PFSK-1 (cell line): ENCODE results near the gene GLTP.

Experiments used
- FOXP2 ChIP-seq: optimal IDR thresholded peaks from 2 replicates; pipeline ENCODE3; 2011; ENCODE audit warnings: borderline replicate concordance, control low read depth, inconsistent platforms; ENCODE audit not compliant: insufficient read depth; ENCODE audit errors: extremely low read length, extremely low read depth
- POLR2AphosphoS5 ChIP-seq: IDR thresholded peaks from 2 replicates; pipeline ENCODE4 v1.6.1; 2012; ENCODE audit warnings: low read depth, mild to moderate bottlenecking, control low read depth, low read length, moderate library complexity
- SIN3A ChIP-seq: IDR thresholded peaks from 2 replicates; pipeline ENCODE4 v1.6.1; 2012; ENCODE audit warnings: mild to moderate bottlenecking, low read length, moderate library complexity, borderline replicate concordance; ENCODE audit not compliant: insufficient read depth
- TAF1 ChIP-seq: IDR thresholded peaks from 2 replicates; pipeline ENCODE4 v1.6.1; 2012; ENCODE audit warnings: low read length, control low read depth, borderline replicate concordance; ENCODE audit not compliant: insufficient read depth
- TF ChIP-seq, protein P1 (sequence below), 2 experiments: IDR thresholded peaks; 2 replicates each; pipeline versions ENCODE4 v1.6.1 to v1.8.0; 2011 to 2012; ENCODE audit warnings: low read depth in 2 of 2, low read length in 2 of 2, control low read depth in 1 of 2, inconsistent platforms in 1 of 2, mild to moderate bottlenecking in 1 of 2, moderate library complexity in 1 of 2; ENCODE audit not compliant: insufficient read depth in 1 of 2

The GLTP gene

DNA sequence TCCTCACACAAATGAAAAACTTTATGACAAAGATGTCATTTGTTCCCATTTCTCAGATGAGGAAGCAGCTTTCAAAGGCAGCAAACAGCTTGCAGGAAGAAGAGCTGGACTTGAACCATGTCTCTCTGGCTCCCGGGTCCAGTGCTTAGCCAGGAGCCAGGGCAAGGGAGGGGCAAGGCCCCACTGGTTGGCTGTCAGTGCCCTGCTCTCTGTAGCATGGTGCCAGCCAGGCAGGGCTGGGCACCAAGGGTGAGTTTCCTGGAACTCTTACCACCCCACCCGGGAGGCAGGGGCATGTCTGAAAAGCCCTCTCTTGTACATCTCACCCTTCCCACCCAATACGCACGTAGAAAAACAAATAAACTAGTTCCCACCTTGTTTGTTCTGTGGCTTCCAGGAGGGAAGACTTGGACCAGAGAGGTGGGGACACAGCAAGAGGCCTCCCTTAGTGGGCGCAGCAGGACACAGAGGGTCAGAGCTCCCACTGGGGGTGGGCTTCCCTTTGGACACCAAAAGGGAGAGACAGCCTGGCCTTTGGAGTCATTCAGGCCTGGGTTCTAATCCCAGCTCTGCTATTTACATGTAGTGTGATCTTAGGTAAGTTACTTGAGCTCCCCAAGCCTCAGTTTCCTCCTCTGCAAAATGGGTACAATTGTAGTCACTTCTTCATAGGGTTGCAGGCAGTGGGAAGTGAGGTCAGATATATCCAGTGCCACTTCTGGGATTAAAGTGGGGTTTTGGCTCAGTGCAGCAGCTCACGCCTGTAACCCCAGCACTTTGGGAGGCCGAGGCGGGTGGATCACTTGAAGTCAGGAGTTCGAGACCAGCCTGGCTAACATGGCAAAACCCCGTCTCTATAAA is 64.4 kb downstream of the GLTP start:
- TF ChIP-seq FOXP2: no peak

- TF ChIP-seq, protein P1, sequence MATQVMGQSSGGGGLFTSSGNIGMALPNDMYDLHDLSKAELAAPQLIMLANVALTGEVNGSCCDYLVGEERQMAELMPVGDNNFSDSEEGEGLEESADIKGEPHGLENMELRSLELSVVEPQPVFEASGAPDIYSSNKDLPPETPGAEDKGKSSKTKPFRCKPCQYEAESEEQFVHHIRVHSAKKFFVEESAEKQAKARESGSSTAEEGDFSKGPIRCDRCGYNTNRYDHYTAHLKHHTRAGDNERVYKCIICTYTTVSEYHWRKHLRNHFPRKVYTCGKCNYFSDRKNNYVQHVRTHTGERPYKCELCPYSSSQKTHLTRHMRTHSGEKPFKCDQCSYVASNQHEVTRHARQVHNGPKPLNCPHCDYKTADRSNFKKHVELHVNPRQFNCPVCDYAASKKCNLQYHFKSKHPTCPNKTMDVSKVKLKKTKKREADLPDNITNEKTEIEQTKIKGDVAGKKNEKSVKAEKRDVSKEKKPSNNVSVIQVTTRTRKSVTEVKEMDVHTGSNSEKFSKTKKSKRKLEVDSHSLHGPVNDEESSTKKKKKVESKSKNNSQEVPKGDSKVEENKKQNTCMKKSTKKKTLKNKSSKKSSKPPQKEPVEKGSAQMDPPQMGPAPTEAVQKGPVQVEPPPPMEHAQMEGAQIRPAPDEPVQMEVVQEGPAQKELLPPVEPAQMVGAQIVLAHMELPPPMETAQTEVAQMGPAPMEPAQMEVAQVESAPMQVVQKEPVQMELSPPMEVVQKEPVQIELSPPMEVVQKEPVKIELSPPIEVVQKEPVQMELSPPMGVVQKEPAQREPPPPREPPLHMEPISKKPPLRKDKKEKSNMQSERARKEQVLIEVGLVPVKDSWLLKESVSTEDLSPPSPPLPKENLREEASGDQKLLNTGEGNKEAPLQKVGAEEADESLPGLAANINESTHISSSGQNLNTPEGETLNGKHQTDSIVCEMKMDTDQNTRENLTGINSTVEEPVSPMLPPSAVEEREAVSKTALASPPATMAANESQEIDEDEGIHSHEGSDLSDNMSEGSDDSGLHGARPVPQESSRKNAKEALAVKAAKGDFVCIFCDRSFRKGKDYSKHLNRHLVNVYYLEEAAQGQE (IDR thresholded peaks at IDR 0.05; ENCODE audit: insufficient read depth in 1 of 2, low read depth in 2 of 2, low read length in 2 of 2): no peak
- no peak for TF ChIP-seq TAF1
- TF ChIP-seq SIN3A: no peak
- TF ChIP-seq FOXP2: no peak
- TF ChIP-seq POLR2AphosphoS5: no peak
These were observed 65.1 kb downstream of the GLTP start for GRCh38 chr12:109815225-109815624.

DNA sequence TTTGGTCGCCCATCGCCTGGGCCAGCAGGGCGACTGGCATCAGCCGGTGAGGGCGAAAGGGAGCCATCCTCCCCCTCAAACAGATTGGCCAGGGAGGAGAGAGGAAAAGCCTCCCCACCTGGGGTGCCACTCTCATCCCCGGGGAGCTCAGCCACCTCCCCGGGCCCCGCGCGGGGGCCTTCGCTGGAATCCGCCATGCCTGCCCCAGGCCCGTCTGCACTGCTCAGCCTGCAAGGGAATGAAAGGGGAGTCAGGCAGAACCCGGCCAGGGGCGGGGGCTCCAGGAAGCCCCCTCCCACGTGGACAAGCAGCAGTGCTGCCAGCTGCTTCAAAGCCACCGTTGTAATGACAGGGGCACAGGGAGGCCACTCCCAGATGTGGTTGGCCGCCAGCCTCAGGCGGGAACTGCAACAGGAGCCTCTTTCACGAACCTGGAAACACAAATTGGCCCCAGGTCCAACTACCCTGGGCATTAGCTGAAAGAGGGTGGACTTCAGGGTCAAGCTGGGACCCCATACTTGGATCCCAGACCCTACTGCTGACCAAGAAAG is 65.7 kb downstream of the GLTP start:
- TF ChIP-seq POLR2AphosphoS5: no peak
- TF ChIP-seq SIN3A: no peak
- no peak for TF ChIP-seq FOXP2
- TF ChIP-seq TAF1: no peak
- TF ChIP-seq, protein P1 (IDR thresholded peaks at IDR 0.05; ENCODE audit: insufficient read depth in 1 of 2, low read depth in 2 of 2, low read length in 2 of 2): no peak

GRCh38 chr12:109813810-109814416 is 66.4 kb downstream of the GLTP start:
- TF ChIP-seq SIN3A (no peak), POLR2AphosphoS5 (no peak), FOXP2 (no peak), TAF1 (no peak)
- TF ChIP-seq, protein P1 (IDR thresholded peaks at IDR 0.05; ENCODE audit: insufficient read depth in 1 of 2, low read depth in 2 of 2, low read length in 2 of 2): no peak

DNA sequence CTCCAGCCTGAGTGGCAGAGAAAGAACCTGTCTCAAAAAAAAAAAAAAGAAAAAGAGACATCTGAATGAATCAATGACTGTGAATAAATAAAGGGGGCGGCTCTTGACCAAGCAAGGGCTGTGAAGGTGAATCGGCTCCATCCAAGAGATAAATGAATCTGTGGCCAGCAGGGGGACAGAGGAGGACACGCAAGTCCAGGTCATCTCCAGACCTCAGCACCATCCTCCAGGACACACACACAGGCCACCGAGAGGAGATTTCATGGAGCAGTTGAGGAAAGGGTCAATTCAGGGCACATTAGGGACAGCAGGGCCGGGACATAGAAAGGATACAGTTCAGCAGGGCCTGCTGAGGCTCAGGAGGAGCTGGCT is 68.7 kb downstream of the GLTP start:
- TF ChIP-seq, protein P1 (IDR thresholded peaks at IDR 0.05; ENCODE audit: insufficient read depth in 1 of 2, low read depth in 2 of 2, low read length in 2 of 2): no peak
- TF ChIP-seq POLR2AphosphoS5 (no peak), FOXP2 (no peak), TAF1 (no peak), SIN3A (no peak)
